HUES48 (cell line): ENCODE measurements around the gene ANKRD34B.
"Not testable (repeated sequence)": the region's sequence is repeated elsewhere in the genome, so short reads cannot be mapped to it uniquely, and the experiment has no call there.

Experiments used
- H3K27ac ChIP-seq: one replicate; pipeline ENCODE4 v1.7.0; 2013; ENCODE audit warnings: low read depth, low read length, inconsistent platforms
- H3K27me3 ChIP-seq: 2 replicates; pipeline ENCODE4 v1.6.1; 2013; ENCODE audit warnings: mild to moderate bottlenecking, low read length; ENCODE audit not compliant: control insufficient read depth, insufficient read depth
- H3K36me3 ChIP-seq: 2 replicates; pipeline ENCODE4 v1.6.1; 2013; ENCODE audit warnings: low read length; ENCODE audit not compliant: control insufficient read depth, insufficient read depth
- H3K4me1 ChIP-seq: 2 replicates; pipeline ENCODE4 v1.6.1; 2013; ENCODE audit warnings: mild to moderate bottlenecking, low read length; ENCODE audit not compliant: control insufficient read depth, insufficient read depth
- H3K4me3 ChIP-seq: 2 replicates; pipeline ENCODE4 v1.5.1; 2013; ENCODE audit warnings: mild to moderate bottlenecking, low read depth, low read length
- H3K9ac ChIP-seq: 2 replicates; pipeline ENCODE4 v1.6.1; 2013; ENCODE audit warnings: mild to moderate bottlenecking, low read depth, low read length, moderate library complexity
- H3K9me3 ChIP-seq: 2 replicates; pipeline ENCODE4 v1.6.1; 2013; ENCODE audit warnings: low read length; ENCODE audit not compliant: control insufficient read depth, insufficient read depth

ANKRD34B gene

GRCh38 chr5:80592761-80593160 is 22.7 kb upstream of the ANKRD34B start:
- H3K4me1 ChIP-seq = no peaks in the 10 kb centered on the region
- H3K27me3 ChIP-seq = no peaks in the 10 kb centered on the region
- no peak overlapping the region for H3K27ac ChIP-seq
- no peaks in the 10 kb centered on the region for H3K36me3 ChIP-seq
- H3K9me3 ChIP-seq = no peaks in the 10 kb centered on the region
- H3K9ac ChIP-seq = no peak overlapping the region
- no peak overlapping the region for H3K4me3 ChIP-seq

DNA sequence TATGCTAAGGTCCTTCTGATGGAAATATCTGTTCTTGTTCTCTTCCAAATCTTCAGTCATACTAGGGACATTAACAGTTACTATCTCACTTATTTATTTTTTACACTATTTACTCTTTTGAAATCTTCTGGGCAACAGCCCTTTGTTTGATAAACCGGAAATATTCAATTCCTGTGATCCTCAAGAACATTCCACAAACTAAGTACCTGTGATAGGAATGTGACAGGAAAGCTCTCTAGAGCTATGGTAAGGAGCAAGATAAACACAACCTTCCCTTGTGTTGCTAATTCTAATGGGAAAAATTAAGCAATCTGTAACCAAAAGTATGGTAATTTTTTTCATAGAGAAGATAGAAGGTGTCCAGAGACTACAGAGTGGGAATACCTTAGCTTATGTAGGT is 22.0 kb upstream of the ANKRD34B start:
- H3K27ac ChIP-seq = no peak overlapping the region
- no peak overlapping the region for H3K9ac ChIP-seq
- no peaks in the 10 kb centered on the region for H3K4me1 ChIP-seq
- H3K36me3 ChIP-seq = no peaks in the 10 kb centered on the region
- H3K4me3 ChIP-seq = no peak overlapping the region
- H3K9me3 ChIP-seq = no peaks in the 10 kb centered on the region
- H3K27me3 ChIP-seq = no peaks in the 10 kb centered on the region

DNA sequence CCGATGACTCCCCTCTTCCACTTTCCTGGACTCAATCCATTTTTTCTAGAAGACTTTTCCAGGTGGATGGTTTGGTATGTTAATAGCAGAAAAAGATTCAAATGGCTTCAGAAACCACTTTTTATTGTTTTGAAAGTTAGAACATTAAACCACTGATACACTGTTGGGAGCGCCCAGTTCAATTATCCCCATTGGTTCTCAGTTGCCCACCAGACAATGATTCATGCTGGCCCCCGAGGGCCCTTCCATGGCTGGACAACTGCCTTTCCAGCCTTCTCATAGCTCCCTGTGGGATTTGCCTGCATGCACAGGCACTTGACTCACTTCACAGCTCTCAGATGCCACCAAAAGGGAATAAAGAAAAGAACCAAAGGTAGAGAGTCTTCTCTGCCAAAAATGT is 21.3 kb upstream of the ANKRD34B start:
- Histone ChIP-seq H3K9ac (no peak overlapping the region), H3K27me3 (no peaks in the 10 kb centered on the region), H3K27ac (no peak overlapping the region), H3K36me3 (no peaks in the 10 kb centered on the region), H3K4me1 (no peaks in the 10 kb centered on the region), H3K4me3 (no peak overlapping the region), H3K9me3 (no peaks in the 10 kb centered on the region)

GRCh38 chr5:80590766-80591165 is 20.7 kb upstream of the ANKRD34B start:
- no peak overlapping the region for H3K9ac ChIP-seq

DNA sequence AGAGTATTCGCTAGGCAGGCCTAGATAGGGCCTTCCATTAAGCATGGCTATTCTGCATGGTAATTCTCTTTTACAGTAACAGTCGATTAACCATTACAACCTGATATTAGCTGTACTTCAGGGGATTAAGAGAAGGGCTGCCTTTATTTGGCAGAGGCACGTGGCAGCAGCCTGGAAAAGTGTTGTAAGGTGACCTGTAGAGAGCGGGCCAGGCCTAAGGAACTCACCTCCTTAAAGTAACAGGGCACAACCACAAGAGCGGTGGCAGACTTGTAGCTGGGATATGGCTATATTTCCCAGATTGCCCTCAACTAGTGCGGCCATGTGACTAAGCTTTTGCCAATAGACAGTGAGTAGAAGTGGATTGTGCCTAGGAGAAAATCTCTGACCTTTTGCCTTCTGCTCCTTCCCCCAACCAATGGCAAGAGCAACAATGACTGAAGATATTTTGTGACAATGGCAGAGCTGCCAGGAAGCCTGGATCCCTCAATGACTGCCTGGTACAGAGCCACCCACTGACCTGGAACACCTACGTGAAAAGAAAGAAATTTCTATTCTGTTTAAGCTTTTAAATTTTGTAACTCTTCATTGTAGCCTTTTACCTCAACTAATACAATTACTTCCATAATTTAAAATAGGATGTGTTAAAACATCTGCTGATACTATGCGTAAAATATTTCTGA is 18.9 kb upstream of the ANKRD34B start:
- Histone ChIP-seq H3K4me3 (no peak overlapping the region), H3K9me3 (no peaks in the 10 kb centered on the region), H3K9ac (no peak overlapping the region), H3K27ac (no peak overlapping the region), H3K4me1 (no peaks in the 10 kb centered on the region), H3K27me3 (no peaks in the 10 kb centered on the region), H3K36me3 (no peaks in the 10 kb centered on the region)

More at GRCh38 chr5:80590766-80591165, 20.7 kb upstream of the ANKRD34B start:
- Histone ChIP-seq H3K27me3 (no peaks in the 10 kb centered on the region), H3K36me3 (no peaks in the 10 kb centered on the region), H3K4me1 (no peaks in the 10 kb centered on the region), H3K27ac (no peak overlapping the region), H3K9me3 (no peaks in the 10 kb centered on the region), H3K4me3 (no peak overlapping the region)

- no peak overlapping the region for H3K4me3 ChIP-seq
Observed at GRCh38 chr5:80584770-80585169, 14.7 kb upstream of the ANKRD34B start.

DNA sequence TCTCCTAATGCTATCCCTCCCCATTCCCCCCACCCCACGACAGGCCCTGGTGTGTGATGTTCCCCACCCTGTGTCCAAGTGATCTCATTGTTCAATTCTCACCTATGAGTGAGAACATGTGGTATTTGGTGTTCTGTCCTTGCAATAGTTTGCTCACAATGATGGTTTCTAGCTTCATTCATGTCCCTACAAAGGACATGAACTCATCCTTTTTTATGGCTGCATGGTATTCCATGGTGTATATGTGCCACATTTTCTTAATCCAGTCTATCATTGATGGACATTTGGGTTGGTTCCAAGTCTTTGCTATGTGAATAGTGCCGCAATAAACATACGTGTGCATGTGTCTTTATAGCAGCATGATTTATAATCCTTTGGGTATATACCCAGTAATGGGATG is 10.2 kb upstream of the ANKRD34B start:
- not testable (repeated sequence) for H3K9me3 ChIP-seq, H3K27ac ChIP-seq, H3K4me1 ChIP-seq, H3K36me3 ChIP-seq, H3K27me3 ChIP-seq, H3K4me3 ChIP-seq, H3K9ac ChIP-seq

More at GRCh38 chr5:80584770-80585169, 14.7 kb upstream of the ANKRD34B start:
- H3K27ac ChIP-seq = no peak overlapping the region
- H3K4me1 ChIP-seq = no peaks in the 10 kb centered on the region
- H3K9ac ChIP-seq = no peak overlapping the region
- H3K27me3 ChIP-seq = no peaks in the 10 kb centered on the region
- H3K9me3 ChIP-seq = no peaks in the 10 kb centered on the region
- no peaks in the 10 kb centered on the region for H3K36me3 ChIP-seq

GRCh38 chr5:80579050-80579449 is 9.0 kb upstream of the ANKRD34B start:
- no peak overlapping the region for H3K27ac ChIP-seq
- no peaks in the 10 kb centered on the region for H3K9me3 ChIP-seq
- no peaks in the 10 kb centered on the region for H3K4me1 ChIP-seq
- H3K9ac ChIP-seq = no peak overlapping the region
- no peaks in the 10 kb centered on the region for H3K36me3 ChIP-seq
- H3K27me3 ChIP-seq = no peaks in the 10 kb centered on the region
- H3K4me3 ChIP-seq = no peak overlapping the region

- Histone ChIP-seq H3K9ac (no peak overlapping the region), H3K9me3 (no peaks in the 10 kb centered on the region), H3K36me3 (no peaks in the 10 kb centered on the region), H3K27ac (no peak overlapping the region), H3K4me3 (no peak overlapping the region), H3K4me1 (no peaks in the 10 kb centered on the region), H3K27me3 (peaks cover 6% of the 10 kb centered on the region; the same call in 1 of the 2 replicates)
Observed at GRCh38 chr5:80577707-80578106, 7.6 kb upstream of the ANKRD34B start.

GRCh38 chr5:80576383-80576782 is 6.3 kb upstream of the ANKRD34B start:
- Histone ChIP-seq H3K9me3 (no peaks in the 10 kb centered on the region), H3K27ac (no peak overlapping the region), H3K27me3 (peaks cover 19% of the 10 kb centered on the region), H3K4me3 (no peak overlapping the region), H3K9ac (no peak overlapping the region), H3K4me1 (no peaks in the 10 kb centered on the region), H3K36me3 (no peaks in the 10 kb centered on the region)

- H3K27ac ChIP-seq = no peak overlapping the region
- H3K9ac ChIP-seq = no peak overlapping the region
- no peaks in the 10 kb centered on the region for H3K9me3 ChIP-seq
- H3K4me1 ChIP-seq = no peaks in the 10 kb centered on the region; the same call in 1 of the 2 replicates
- H3K27me3 ChIP-seq = peaks cover 52% of the 10 kb centered on the region
- H3K4me3 ChIP-seq = no peak overlapping the region
- no peaks in the 10 kb centered on the region for H3K36me3 ChIP-seq
Observed at GRCh38 chr5:80573062-80573461, 3.0 kb upstream of the ANKRD34B start.
